HepG2 (cell line): Measurements from ENCODE around the gene USP32. TPM values are rescaled to one million over a fixed set of nuclear protein-coding genes. Genes with fewer than 3 reads are reported as not detected.

Source experiments
- CBX5 ChIP-seq: sonication (generic); formaldehyde crosslinking; IDR thresholded peaks from 2 replicates; pipeline ENCODE4 v1.4.0; 2020; ENCODE audit warnings: missing genetic modification reagents, borderline replicate concordance
- FOXO1 ChIP-seq: sonication (generic); formaldehyde crosslinking; IDR thresholded peaks from 2 replicates; pipeline ENCODE4 v1.4.0; 2020; ENCODE audit warnings: missing genetic modification reagents
- GATA4 ChIP-seq: sonication (generic); IDR thresholded peaks from 2 replicates; pipeline ENCODE4 v1.6.1; 2016; ENCODE audit warnings: antibody characterized with exemption, low read depth, borderline replicate concordance
- IRF2 ChIP-seq: IDR thresholded peaks from 2 replicates; pipeline ENCODE4 v1.6.1; 2018; ENCODE audit warnings: missing genetic modification reagents, missing compliant biosample characterization
- KLF9 ChIP-seq: IDR thresholded peaks from 2 replicates; pipeline ENCODE4 v1.6.1; 2016; ENCODE audit warnings: low read depth
- SAFB2 ChIP-seq: sonication (generic); formaldehyde crosslinking; IDR thresholded peaks from 2 replicates; pipeline ENCODE4 v1.5.1; 2020; ENCODE audit warnings: missing genetic modification reagents, low read depth, mild to moderate bottlenecking, borderline replicate concordance
- ZBTB20 ChIP-seq: sonication (generic); formaldehyde crosslinking; IDR thresholded peaks from 2 replicates; pipeline ENCODE4 v1.8.1; 2023; ENCODE audit warnings: missing genetic modification reagents, low read depth, mild to moderate bottlenecking, borderline replicate concordance
- ZBTB38 ChIP-seq: sonication (generic); formaldehyde crosslinking; IDR thresholded peaks from 2 replicates; pipeline ENCODE4 v1.5.1; 2020; ENCODE audit warnings: mild to moderate bottlenecking, missing genetic modification reagents
- ZBTB39 ChIP-seq: sonication (generic); formaldehyde crosslinking; IDR thresholded peaks from 2 replicates; pipeline ENCODE4 v1.5.0; 2020; ENCODE audit warnings: missing genetic modification reagents
- ZBTB44 ChIP-seq: sonication (generic); formaldehyde crosslinking; IDR thresholded peaks from 2 replicates; pipeline ENCODE4 v1.4.0; 2020; ENCODE audit warnings: missing genetic modification reagents
- ZNF230 ChIP-seq: sonication (generic); formaldehyde crosslinking; IDR thresholded peaks from 2 replicates; pipeline ENCODE4 v1.4.0; 2020; ENCODE audit warnings: mild to moderate bottlenecking, missing genetic modification reagents
- ZNF232 ChIP-seq: sonication (generic); formaldehyde crosslinking; IDR thresholded peaks from 2 replicates; pipeline ENCODE4 v1.4.0; 2020; ENCODE audit warnings: missing genetic modification reagents, borderline replicate concordance
- ZNF263 ChIP-seq: sonication (generic); formaldehyde crosslinking; IDR thresholded peaks from 2 replicates; pipeline ENCODE4 v1.4.0; 2020; ENCODE audit warnings: missing genetic modification reagents
- ZNF652 ChIP-seq: IDR thresholded peaks from 2 replicates; pipeline ENCODE4 v1.6.1; 2016; ENCODE audit warnings: low read depth, borderline replicate concordance
- ZNF672 ChIP-seq: sonication (generic); formaldehyde crosslinking; IDR thresholded peaks from 2 replicates; pipeline ENCODE4 v1.8.1; 2022; ENCODE audit warnings: missing genetic modification reagents
- ZNF878 ChIP-seq: sonication (generic); formaldehyde crosslinking; IDR thresholded peaks from 2 replicates; pipeline ENCODE4 v1.8.1; 2023; ENCODE audit warnings: mild to moderate bottlenecking, missing genetic modification reagents, moderate library complexity
- polyA plus RNA-seq, 8 experiments: library from polyadenylated mRNA; depleted of rRNA in 3 of 8; stranded (reverse) in 7 of 8; unstranded in 1 of 8; fragments of >200 nt; fragmentation: Illumina TruSeq in 4 of 8; extraction: Trizol in 4 of 8; gene quantifications; 2 replicates each; pipeline versions ENCODE4 v1.2.1 to v1.2.3, GENCODE V29; 2011 to 2016; ENCODE audit warnings: low read depth in 4 of 8, missing spikeins in 1 of 8, mixed read lengths in 1 of 8; ENCODE audit not compliant: insufficient read depth in 1 of 8
- total RNA-seq, 5 experiments: library from RNA; depleted of rRNA; stranded (reverse); fragments of >200 nt; fragmentation: Illumina TruSeq; extraction: Trizol; gene quantifications; 2 replicates each; pipeline ENCODE4 v1.2.3, GENCODE V29; 2016; ENCODE audit warnings: low read depth in 1 of 5
- TF ChIP-seq, protein P1 (sequence below), 2 experiments: sonication (generic) in 1 of 2; formaldehyde crosslinking in 1 of 2; IDR thresholded peaks; 2 replicates each; pipeline versions ENCODE4 v1.4.0 to v1.6.1; 2016 to 2020; ENCODE audit warnings: borderline replicate concordance in 1 of 2, low read depth in 1 of 2, mild to moderate bottlenecking in 1 of 2, missing genetic modification reagents in 1 of 2
- TF ChIP-seq, protein P2 (sequence below): sonication (generic); formaldehyde crosslinking; IDR thresholded peaks from 2 replicates; pipeline ENCODE4 v1.4.0; 2020; ENCODE audit warnings: missing genetic modification reagents
- TF ChIP-seq, protein P3 (sequence below): sonication (generic); formaldehyde crosslinking; IDR thresholded peaks from 2 replicates; pipeline ENCODE4 v1.8.0; 2022; ENCODE audit warnings: mild to moderate bottlenecking, missing genetic modification reagents, moderate library complexity

Gene USP32
- total and polyA plus RNA-seq, 2 of the 13 experiments (the other 11 are each of a cell fraction or from before 2014, with no cell fraction given), result 24.9 to 39.9 TPM

DNA sequence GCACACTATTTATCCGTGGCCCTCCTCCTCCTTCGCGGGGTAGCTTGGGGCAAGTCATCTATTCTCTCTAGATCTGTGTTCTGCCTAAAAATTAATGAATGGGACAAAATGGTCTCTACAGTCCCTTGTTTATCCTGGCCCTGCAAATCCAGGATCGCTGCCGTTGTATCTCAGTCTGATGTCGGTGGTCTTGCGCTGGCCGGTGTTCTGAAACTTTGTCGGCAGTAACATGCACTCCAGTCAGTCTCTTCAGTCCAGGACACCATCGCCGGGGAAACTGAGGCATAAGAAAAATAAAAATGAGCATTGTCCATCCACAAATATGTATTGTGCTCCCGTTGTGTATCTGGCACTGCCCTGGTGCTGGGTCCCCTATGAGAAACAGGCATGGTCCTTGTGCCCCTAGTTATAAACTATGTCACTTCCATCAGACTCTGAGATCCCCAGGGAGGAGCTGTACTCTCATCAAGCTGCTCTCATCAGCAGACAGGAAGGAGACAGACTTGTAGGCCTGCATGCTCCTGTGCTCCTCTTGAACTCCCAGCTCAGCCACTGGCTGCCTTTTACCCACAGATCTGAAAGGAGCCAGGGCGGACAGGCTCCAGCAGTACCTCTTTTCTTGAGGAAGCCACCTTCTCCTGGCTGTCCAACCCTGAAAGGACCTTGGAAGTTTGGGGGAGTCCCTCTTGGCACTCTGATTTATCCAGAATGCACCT, 255.8 kb downstream of the USP32 start (continued):
- TF ChIP-seq, protein P1, sequence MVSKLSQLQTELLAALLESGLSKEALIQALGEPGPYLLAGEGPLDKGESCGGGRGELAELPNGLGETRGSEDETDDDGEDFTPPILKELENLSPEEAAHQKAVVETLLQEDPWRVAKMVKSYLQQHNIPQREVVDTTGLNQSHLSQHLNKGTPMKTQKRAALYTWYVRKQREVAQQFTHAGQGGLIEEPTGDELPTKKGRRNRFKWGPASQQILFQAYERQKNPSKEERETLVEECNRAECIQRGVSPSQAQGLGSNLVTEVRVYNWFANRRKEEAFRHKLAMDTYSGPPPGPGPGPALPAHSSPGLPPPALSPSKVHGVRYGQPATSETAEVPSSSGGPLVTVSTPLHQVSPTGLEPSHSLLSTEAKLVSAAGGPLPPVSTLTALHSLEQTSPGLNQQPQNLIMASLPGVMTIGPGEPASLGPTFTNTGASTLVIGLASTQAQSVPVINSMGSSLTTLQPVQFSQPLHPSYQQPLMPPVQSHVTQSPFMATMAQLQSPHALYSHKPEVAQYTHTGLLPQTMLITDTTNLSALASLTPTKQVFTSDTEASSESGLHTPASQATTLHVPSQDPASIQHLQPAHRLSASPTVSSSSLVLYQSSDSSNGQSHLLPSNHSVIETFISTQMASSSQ (IDR thresholded peaks at IDR 0.05; ENCODE audit: low read depth), result no peak
- TF ChIP-seq, protein P1 (CRISPR knock-in tag; IDR thresholded peaks at IDR 0.05; ENCODE audit: borderline replicate concordance), result no peak
- TF ChIP-seq GATA4 (no peak), ZNF652 (CRISPR knock-in tag) (no peak), ZNF672 (CRISPR knock-in tag) (no peak), ZBTB38 (CRISPR knock-in tag) (0 out of 2 replicates have a peak, but pooled peaks have one; percentile 11), ZNF230 (CRISPR knock-in tag) (no peak), ZBTB20 (CRISPR knock-in tag) (no peak), SAFB2 (no peak), ZNF263 (no peak), ZNF232 (no peak), ZNF878 (CRISPR knock-in tag) (no peak), CBX5 (no peak), ZBTB39 (CRISPR knock-in tag) (no peak), IRF2 (CRISPR knock-in tag) (no peak), ZBTB44 (CRISPR knock-in tag) (no peak), FOXO1 (CRISPR knock-in tag) (no peak), KLF9 (CRISPR knock-in tag) (0 out of 2 replicates have a peak, but pooled peaks have one; percentile 12)
- TF ChIP-seq, protein P2, sequence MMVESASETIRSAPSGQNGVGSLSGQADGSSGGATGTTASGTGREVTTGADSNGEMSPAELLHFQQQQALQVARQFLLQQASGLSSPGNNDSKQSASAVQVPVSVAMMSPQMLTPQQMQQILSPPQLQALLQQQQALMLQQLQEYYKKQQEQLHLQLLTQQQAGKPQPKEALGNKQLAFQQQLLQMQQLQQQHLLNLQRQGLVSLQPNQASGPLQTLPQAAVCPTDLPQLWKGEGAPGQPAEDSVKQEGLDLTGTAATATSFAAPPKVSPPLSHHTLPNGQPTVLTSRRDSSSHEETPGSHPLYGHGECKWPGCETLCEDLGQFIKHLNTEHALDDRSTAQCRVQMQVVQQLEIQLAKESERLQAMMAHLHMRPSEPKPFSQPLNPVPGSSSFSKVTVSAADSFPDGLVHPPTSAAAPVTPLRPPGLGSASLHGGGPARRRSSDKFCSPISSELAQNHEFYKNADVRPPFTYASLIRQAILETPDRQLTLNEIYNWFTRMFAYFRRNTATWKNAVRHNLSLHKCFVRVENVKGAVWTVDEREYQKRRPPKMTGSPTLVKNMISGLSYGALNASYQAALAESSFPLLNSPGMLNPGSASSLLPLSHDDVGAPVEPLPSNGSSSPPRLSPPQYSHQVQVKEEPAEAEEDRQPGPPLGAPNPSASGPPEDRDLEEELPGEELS (CRISPR knock-in tag), result no peak
- TF ChIP-seq, protein P3, sequence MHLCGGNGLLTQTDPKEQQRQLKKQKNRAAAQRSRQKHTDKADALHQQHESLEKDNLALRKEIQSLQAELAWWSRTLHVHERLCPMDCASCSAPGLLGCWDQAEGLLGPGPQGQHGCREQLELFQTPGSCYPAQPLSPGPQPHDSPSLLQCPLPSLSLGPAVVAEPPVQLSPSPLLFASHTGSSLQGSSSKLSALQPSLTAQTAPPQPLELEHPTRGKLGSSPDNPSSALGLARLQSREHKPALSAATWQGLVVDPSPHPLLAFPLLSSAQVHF (CRISPR knock-in tag), result 0 out of 2 replicates have a peak, but pooled peaks have one; percentile 2
